ENCODE data around the gene MAP3K4. TPM values are rescaled to one million over a fixed set of nuclear protein-coding genes. Genes with fewer than 3 reads are reported as not detected.

Gene MAP3K4
- total RNA-seq, 1 donor, result 31.5 TPM

DNA sequence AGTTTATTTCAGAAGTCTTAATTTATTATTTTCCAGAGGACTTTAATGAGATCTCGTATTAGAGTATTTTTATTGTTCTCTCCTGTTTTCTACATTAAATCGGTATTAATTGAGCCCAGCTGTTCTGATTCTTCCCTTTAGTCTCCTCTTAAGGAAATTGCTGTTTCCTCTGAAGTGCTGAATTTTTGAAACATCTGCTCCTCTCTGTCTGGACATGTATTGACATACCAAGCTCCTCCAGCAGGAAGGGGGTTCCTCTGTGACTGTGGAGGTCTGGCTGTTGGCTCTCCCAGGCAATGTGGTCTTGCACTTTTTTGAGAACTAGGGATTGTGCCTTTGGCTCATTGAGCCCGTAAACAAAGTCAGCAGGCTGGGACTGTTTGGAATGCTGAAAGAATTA is 74.9 kb downstream of the MAP3K4 start:
- H3K4me3 ChIP-seq (ENCODE audit: low read depth, low read length), result no peak overlapping the region
- peak; percentile 68 for DNase-seq (ENCODE audit: low read depth)
- no peak for TF ChIP-seq CTCF (IDR thresholded peaks at IDR 0.05; ENCODE audit: insufficient read depth, low read depth, low read length)

DNA sequence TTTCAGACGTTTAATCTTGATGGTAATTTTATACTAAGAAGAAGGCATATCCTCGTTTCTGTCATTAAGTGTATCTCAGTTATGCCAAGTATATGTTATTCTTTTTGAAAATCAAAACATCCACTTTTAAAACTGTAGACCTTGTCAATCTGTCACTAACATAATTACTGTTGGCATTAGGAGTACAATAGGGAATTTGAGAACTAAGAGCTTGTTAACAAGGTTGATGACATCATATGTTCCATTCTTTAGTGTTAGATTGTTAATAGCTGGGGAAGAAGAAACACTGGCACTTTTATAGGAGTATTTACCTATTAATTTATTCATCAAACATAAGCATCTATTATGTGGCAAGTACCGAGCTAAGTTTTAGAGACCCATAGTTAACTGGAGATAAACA is 76.2 kb downstream of the MAP3K4 start:
- no peak for DNase-seq (ENCODE audit: low read depth)
- TF ChIP-seq CTCF (IDR thresholded peaks at IDR 0.05; ENCODE audit: insufficient read depth, low read depth, low read length), result no peak
- no peak overlapping the region for H3K4me3 ChIP-seq (ENCODE audit: low read depth, low read length)

DNA sequence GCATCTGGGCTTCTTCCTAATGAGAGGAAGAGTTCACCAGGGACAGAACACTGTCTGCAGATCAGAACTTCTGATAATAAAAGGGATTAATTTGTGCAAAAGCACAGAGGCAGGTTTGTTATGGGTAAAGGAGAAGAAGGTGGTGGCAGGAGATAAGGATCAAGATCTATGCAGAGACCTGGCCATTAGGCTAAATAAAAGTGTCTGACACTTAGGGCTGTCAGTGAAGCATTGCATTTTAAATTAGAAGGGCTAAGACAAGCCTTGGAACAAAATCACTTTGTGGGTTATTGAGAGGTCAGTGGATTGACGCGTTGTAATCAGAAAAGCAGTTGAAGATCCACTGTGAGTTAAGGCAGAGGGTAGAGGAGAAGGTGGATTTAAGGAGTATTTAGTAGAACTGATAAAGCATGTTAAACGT is 76.8 kb downstream of the MAP3K4 start:
- no peak overlapping the region for H3K4me3 ChIP-seq (ENCODE audit: low read depth, low read length)
- TF ChIP-seq CTCF (IDR thresholded peaks at IDR 0.05; ENCODE audit: insufficient read depth, low read depth, low read length), result no peak
- DNase-seq (ENCODE audit: low read depth), result no peak

DNA sequence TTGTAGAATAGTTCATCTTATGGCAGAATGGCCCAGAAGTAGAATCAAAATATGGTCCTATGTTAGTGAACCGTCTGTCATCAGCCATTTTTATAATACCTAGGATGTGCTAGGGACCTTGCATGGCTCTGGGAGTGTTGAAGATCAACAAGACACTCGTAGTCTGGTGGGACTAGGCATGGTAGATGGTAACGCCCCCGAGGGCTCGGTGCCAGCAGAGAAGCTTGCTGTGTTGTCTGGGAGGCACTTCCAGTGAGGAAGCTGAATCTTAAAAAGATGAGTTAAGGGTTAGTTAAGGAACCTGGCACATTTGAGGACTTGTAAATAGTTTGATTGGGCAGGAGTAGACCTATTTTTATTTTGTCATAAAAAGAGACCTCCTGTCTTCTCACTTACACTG is 82.4 kb downstream of the MAP3K4 start:
- no peak for TF ChIP-seq CTCF (IDR thresholded peaks at IDR 0.05; ENCODE audit: insufficient read depth, low read depth, low read length)
- no peak for DNase-seq (ENCODE audit: low read depth)

GRCh38 chr6:161074496-161075121 is 83.0 kb downstream of the MAP3K4 start:
- no peak for TF ChIP-seq CTCF (IDR thresholded peaks at IDR 0.05; ENCODE audit: insufficient read depth, low read depth, low read length)
- DNase-seq (ENCODE audit: low read depth), result no peak

More for the DNA sequence above, 82.4 kb downstream of the MAP3K4 start:
- no peak overlapping the region for H3K4me3 ChIP-seq (ENCODE audit: low read depth, low read length)

GRCh38 chr6:161076181-161076677 is 84.7 kb downstream of the MAP3K4 start:
- no peak for TF ChIP-seq CTCF (IDR thresholded peaks at IDR 0.05; ENCODE audit: insufficient read depth, low read depth, low read length)
- H3K4me3 ChIP-seq (ENCODE audit: low read depth, low read length), result no peak overlapping the region
- no peak for DNase-seq (ENCODE audit: low read depth)

More at GRCh38 chr6:161074496-161075121, 83.0 kb downstream of the MAP3K4 start:
- no peak overlapping the region for H3K4me3 ChIP-seq (ENCODE audit: low read depth, low read length)

Data from fibroblast of villous mesenchyme (primary cell).